Stimulated activated memory B cell treated with anti-CD40 and anti-IgM and Interleukin-4, amounts not matched to agents 10 μg/mL and 1 μg/mL and 100 μg/mL, for 72 hours (primary cell): Measurements from ENCODE around the gene INO80E.

Experiments
- ATAC-seq: fragments of 150-1000 bp; cut with Tn5 transposase; 2 replicates; pipeline ENCODE4 v1.10.0; 2021
- H3K27ac Mint-ChIP-seq: one replicate; pipeline ENCODE4 v1.8.0; 2022; ENCODE audit warnings: mild to moderate bottlenecking, mixed read lengths
- H3K27me3 Mint-ChIP-seq: one replicate; pipeline ENCODE4 v1.8.0; 2022; ENCODE audit warnings: mixed read lengths
- H3K36me3 Mint-ChIP-seq: one replicate; pipeline ENCODE4 v1.8.0; 2022; ENCODE audit warnings: mixed read lengths
- H3K4me1 Mint-ChIP-seq: one replicate; pipeline ENCODE4 v1.8.0; 2022; ENCODE audit warnings: mixed read lengths
- H3K4me3 Mint-ChIP-seq: one replicate; pipeline ENCODE4 v1.8.0; 2022; ENCODE audit warnings: mild to moderate bottlenecking, moderate library complexity, mixed read lengths
- H3K9me3 Mint-ChIP-seq: one replicate; pipeline ENCODE4 v1.8.0; 2022; ENCODE audit warnings: mixed read lengths

INO80E gene

GRCh38 chr16:29984764-29985147 lies 11.3 kb upstream of the INO80E start:
- no peaks in the 10 kb centered on the region for H3K27me3 Mint-ChIP-seq
- H3K36me3 Mint-ChIP-seq = peaks cover 72% of the 10 kb centered on the region
- no peaks in the 10 kb centered on the region for H3K9me3 Mint-ChIP-seq
- H3K4me1 Mint-ChIP-seq = no peaks in the 10 kb centered on the region
- ATAC-seq = no peak
- H3K27ac Mint-ChIP-seq = no peak overlapping the region
- no peak overlapping the region for H3K4me3 Mint-ChIP-seq

- no peak overlapping the region for H3K4me3 Mint-ChIP-seq
- H3K27ac Mint-ChIP-seq = no peak overlapping the region
- peaks cover 67% of the 10 kb centered on the region for H3K36me3 Mint-ChIP-seq
- ATAC-seq = no peak
- no peaks in the 10 kb centered on the region for H3K4me1 Mint-ChIP-seq
- H3K9me3 Mint-ChIP-seq = no peaks in the 10 kb centered on the region
- no peaks in the 10 kb centered on the region for H3K27me3 Mint-ChIP-seq
Measured at GRCh38 chr16:29985271-29985811, 10.7 kb upstream of the INO80E start.

- H3K4me3 Mint-ChIP-seq = no peak overlapping the region
- no peaks in the 10 kb centered on the region for H3K27me3 Mint-ChIP-seq
- ATAC-seq = no peak
- no peaks in the 10 kb centered on the region for H3K4me1 Mint-ChIP-seq
- no peak overlapping the region for H3K27ac Mint-ChIP-seq
- no peaks in the 10 kb centered on the region for H3K9me3 Mint-ChIP-seq
- peaks cover 69% of the 10 kb centered on the region for H3K36me3 Mint-ChIP-seq
Measured at GRCh38 chr16:29986231-29986630, 9.8 kb upstream of the INO80E start.

- no peak overlapping the region for H3K27ac Mint-ChIP-seq
Measured at GRCh38 chr16:29986931-29987330, 9.1 kb upstream of the INO80E start.

GRCh38 chr16:29987371-29988085 lies 8.5 kb upstream of the INO80E start:
- no peaks in the 10 kb centered on the region for H3K27me3 Mint-ChIP-seq
- no peak for ATAC-seq
- H3K36me3 Mint-ChIP-seq = peaks cover 66% of the 10 kb centered on the region

More at GRCh38 chr16:29986931-29987330, 9.1 kb upstream of the INO80E start:
- ATAC-seq = no peak
- no peaks in the 10 kb centered on the region for H3K27me3 Mint-ChIP-seq
- H3K4me1 Mint-ChIP-seq = no peaks in the 10 kb centered on the region
- no peak overlapping the region for H3K4me3 Mint-ChIP-seq
- H3K36me3 Mint-ChIP-seq = peaks cover 69% of the 10 kb centered on the region
- H3K9me3 Mint-ChIP-seq = no peaks in the 10 kb centered on the region

GRCh38 chr16:29988346-29989075 lies 7.5 kb upstream of the INO80E start:
- no peak for ATAC-seq

More at GRCh38 chr16:29987371-29988085, 8.5 kb upstream of the INO80E start:
- Mint-ChIP-seq H3K9me3 (no peaks in the 10 kb centered on the region), H3K4me1 (no peaks in the 10 kb centered on the region), H3K27ac (no peak overlapping the region), H3K4me3 (no peak overlapping the region)

GRCh38 chr16:29989111-29989858 lies 6.8 kb upstream of the INO80E start:
- H3K4me3 Mint-ChIP-seq = no peak overlapping the region
- no peaks in the 10 kb centered on the region for H3K9me3 Mint-ChIP-seq
- no peaks in the 10 kb centered on the region for H3K27me3 Mint-ChIP-seq
- H3K4me1 Mint-ChIP-seq = peaks cover 7% of the 10 kb centered on the region
- peaks cover 58% of the 10 kb centered on the region for H3K36me3 Mint-ChIP-seq
- no peak overlapping the region for H3K27ac Mint-ChIP-seq
- ATAC-seq = no peak

More at GRCh38 chr16:29988346-29989075, 7.5 kb upstream of the INO80E start:
- Mint-ChIP-seq H3K36me3 (peaks cover 59% of the 10 kb centered on the region), H3K27me3 (no peaks in the 10 kb centered on the region), H3K4me3 (no peak overlapping the region), H3K27ac (no peak overlapping the region), H3K4me1 (no peaks in the 10 kb centered on the region), H3K9me3 (no peaks in the 10 kb centered on the region)

- no peaks in the 10 kb centered on the region for H3K9me3 Mint-ChIP-seq
- H3K4me1 Mint-ChIP-seq = peaks cover 14% of the 10 kb centered on the region
- ATAC-seq = no peak
- H3K27me3 Mint-ChIP-seq = no peaks in the 10 kb centered on the region
- no peak overlapping the region for H3K4me3 Mint-ChIP-seq
- peaks cover 58% of the 10 kb centered on the region for H3K36me3 Mint-ChIP-seq
- H3K27ac Mint-ChIP-seq = no peak overlapping the region
Measured at GRCh38 chr16:29990034-29990433, 6.0 kb upstream of the INO80E start.

- Mint-ChIP-seq H3K36me3 (peaks cover 48% of the 10 kb centered on the region), H3K9me3 (no peaks in the 10 kb centered on the region), H3K4me1 (peaks cover 19% of the 10 kb centered on the region), H3K27ac (no peak overlapping the region), H3K4me3 (no peak overlapping the region), H3K27me3 (no peaks in the 10 kb centered on the region)
- ATAC-seq = no peak
Measured at GRCh38 chr16:29990883-29991570, 5.0 kb upstream of the INO80E start.

- Mint-ChIP-seq H3K4me1 (peaks cover 24% of the 10 kb centered on the region), H3K9me3 (no peaks in the 10 kb centered on the region), H3K27me3 (no peaks in the 10 kb centered on the region), H3K4me3 (no peak overlapping the region), H3K36me3 (peaks cover 43% of the 10 kb centered on the region), H3K27ac (no peak overlapping the region)
- ATAC-seq = no peak
Measured at GRCh38 chr16:29991571-29991904, 4.5 kb upstream of the INO80E start.

GRCh38 chr16:29992344-29992967 lies 3.6 kb upstream of the INO80E start:
- Mint-ChIP-seq H3K4me3 (no peak overlapping the region), H3K27ac (no peak overlapping the region), H3K4me1 (peaks cover 30% of the 10 kb centered on the region), H3K9me3 (no peaks in the 10 kb centered on the region), H3K36me3 (peaks cover 40% of the 10 kb centered on the region), H3K27me3 (no peaks in the 10 kb centered on the region)
- no peak for ATAC-seq

GRCh38 chr16:29993191-29993902 lies 2.7 kb upstream of the INO80E start:
- Mint-ChIP-seq H3K36me3 (peaks cover 33% of the 10 kb centered on the region), H3K4me3 (no peak overlapping the region), H3K4me1 (peaks cover 30% of the 10 kb centered on the region), H3K27ac (no peak overlapping the region), H3K27me3 (no peaks in the 10 kb centered on the region), H3K9me3 (no peaks in the 10 kb centered on the region)
- ATAC-seq = no peak

- Mint-ChIP-seq H3K4me1 (peaks cover 31% of the 10 kb centered on the region), H3K36me3 (peaks cover 30% of the 10 kb centered on the region), H3K9me3 (no peaks in the 10 kb centered on the region), H3K27me3 (no peaks in the 10 kb centered on the region), H3K27ac (peak overlapping the region; percentile 88), H3K4me3 (peak overlapping the region; percentile 97)
- no peak for ATAC-seq
Measured at GRCh38 chr16:29993903-29994599, 2.0 kb upstream of the INO80E start.
